IMR-90 (cell line): ENCODE data around the gene GMCL2.

Source experiments
- CHD1 ChIP-seq: IDR thresholded peaks from 2 replicates; pipeline ENCODE4 v1.6.1; 2012; ENCODE audit warnings: low read depth, low read length, improper control_type of control experiment
- CTCF ChIP-seq: conservative IDR thresholded peaks from 2 replicates; pipeline ENCODE4 v1.5.1; 2012; ENCODE audit warnings: mild to moderate bottlenecking, low read depth, low read length, improper control_type of control experiment
- FOS ChIP-seq: fragments of 150-350 bp; IDR thresholded peaks from 2 replicates; pipeline ENCODE4 v1.6.1; 2016; ENCODE audit warnings: low read depth, low read length
- RAD21 ChIP-seq: IDR thresholded peaks from 2 replicates; pipeline ENCODE4 v1.6.1; 2012; ENCODE audit warnings: low read length, improper control_type of control experiment
- RCOR1 ChIP-seq: IDR thresholded peaks from 2 replicates; pipeline ENCODE4 v1.6.1; 2012; ENCODE audit warnings: mild to moderate bottlenecking, low read length, improper control_type of control experiment; ENCODE audit not compliant: insufficient replicate concordance

GRCh38 chr5:178234750-178235587 is 47.8 kb upstream of the GMCL2 start:
- TF ChIP-seq CTCF, result peak; percentile 69
- no peak for TF ChIP-seq RCOR1
- TF ChIP-seq RAD21, result peak; percentile 64
- TF ChIP-seq CHD1, result no peak
- no peak for TF ChIP-seq FOS
